Stimulated activated CD8-positive, alpha-beta memory T cell treated with anti-CD3 and anti-CD28 coated beads, Interleukin-7, amount 100 ng/mL, for 24 hours (primary cell): ENCODE measurements around the gene IL21R.

ENCODE experiments used
- DNase-seq: peaks from one replicate; pipeline ENCODE4 v3.0.0-alpha.2; 2020; ENCODE audit warnings: low read depth

The IL21R gene

DNA sequence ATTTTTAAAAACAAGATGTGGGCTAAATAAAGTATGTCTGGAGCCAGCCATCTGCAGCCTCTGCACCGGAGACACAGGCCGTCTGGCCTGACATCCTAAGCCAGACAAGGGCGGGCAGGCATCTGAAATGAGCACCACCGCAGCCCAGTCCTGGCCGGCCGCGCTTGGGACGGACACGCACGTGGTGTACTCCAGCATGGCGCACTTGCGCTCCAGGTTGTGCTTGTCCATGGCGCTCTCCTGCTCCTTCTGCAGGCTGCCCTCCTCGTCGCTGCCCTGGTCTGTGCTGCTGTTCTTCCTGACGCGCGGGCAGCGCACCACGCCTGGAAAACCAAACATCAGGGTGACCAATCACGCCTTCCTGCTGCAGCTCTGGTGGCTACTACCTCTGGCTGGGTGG, 87.4 kb downstream of the IL21R start:
- DNase-seq = no peak

DNA sequence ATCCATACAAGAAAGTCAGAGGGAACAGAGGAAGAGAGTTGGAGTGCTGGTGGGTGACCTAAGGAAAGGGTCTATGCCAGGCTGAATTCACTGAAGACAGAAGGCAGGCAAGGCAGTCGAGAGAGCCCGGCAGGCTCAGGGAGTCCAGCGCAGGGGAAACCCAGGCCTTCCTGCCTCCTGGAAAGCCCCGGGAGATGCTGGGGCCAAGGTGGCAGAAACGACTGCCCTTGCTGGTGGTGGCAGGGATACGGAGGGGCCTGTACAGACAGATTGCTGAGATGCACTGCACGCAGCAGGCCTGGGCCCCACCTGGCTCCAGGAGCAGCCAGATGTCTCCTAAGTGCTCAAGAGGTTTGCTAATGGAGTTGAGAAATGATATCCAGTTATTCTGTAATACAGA, 87.9 kb downstream of the IL21R start:
- no peak for DNase-seq

DNA sequence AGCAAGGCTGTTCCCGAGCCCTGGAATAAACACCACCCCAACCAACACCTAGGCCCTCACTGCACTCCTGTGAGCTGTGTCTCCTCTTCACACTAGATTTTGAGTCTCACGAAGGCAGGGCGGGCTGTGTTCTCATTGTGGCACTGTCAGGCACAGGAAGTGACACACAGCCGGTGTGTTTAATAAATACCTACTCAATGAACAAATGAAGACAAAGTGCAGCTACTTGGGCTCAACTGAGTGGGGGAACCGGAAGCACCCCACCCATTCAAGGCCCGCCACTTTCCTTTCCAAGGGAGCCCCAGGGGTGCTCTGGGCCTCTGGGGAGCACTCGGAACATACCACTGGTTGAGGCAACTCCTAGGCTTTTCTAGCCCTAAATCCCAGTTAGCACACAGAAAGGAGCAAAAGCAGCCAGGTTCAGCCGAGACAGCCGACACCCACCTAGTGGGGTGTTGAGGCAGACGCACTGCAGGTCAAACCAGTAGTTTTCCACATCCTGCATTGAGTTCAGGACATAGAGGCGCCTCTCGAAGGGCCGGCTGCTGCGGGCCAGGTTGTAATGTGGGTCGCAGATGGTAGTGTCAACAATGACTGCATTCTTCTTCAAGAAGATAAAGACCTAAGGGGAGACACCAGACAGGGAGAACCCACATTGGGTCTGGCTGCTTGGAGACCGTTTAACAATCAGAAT, 90.1 kb downstream of the IL21R start:
- no peak for DNase-seq

DNA sequence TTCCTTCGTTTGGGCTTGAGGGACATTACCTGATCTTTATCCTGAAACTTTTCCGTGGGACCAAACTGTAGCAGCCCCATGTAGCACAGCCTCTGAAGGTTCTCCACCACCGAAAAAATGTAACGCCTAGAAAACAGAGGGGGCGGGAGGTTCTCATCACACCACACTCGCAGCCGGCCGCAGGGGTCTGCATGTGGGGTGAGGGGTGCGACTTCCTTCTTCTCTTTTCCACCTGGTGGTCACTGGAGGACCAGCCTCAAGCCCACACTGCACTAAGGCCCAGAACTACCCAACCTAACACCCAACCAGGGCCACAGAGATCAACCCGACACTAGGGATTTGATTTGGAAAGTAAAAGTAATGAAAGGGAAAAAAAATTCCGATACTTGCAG, 90.6 kb downstream of the IL21R start:
- DNase-seq = no peak

DNA sequence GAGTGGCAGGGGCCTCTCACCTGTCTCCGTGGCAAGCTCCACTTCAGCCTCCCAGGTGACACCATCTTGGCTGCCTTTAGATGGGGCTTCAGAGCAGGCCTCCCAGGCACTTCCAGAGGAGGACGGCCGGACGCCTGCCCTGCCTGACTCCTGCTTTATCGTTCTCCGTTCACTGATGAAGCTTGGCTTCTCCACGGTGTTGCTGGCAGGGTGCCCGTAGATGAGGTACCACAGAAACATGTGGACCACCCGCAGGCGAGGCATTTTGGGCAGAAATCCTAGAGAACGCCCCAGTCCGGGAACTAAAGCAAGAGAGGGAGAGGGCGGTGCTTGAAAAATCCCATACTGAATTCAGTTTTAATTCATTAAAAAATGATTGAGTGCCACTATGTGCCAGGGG, 93.2 kb downstream of the IL21R start:
- DNase-seq = no peak

DNA sequence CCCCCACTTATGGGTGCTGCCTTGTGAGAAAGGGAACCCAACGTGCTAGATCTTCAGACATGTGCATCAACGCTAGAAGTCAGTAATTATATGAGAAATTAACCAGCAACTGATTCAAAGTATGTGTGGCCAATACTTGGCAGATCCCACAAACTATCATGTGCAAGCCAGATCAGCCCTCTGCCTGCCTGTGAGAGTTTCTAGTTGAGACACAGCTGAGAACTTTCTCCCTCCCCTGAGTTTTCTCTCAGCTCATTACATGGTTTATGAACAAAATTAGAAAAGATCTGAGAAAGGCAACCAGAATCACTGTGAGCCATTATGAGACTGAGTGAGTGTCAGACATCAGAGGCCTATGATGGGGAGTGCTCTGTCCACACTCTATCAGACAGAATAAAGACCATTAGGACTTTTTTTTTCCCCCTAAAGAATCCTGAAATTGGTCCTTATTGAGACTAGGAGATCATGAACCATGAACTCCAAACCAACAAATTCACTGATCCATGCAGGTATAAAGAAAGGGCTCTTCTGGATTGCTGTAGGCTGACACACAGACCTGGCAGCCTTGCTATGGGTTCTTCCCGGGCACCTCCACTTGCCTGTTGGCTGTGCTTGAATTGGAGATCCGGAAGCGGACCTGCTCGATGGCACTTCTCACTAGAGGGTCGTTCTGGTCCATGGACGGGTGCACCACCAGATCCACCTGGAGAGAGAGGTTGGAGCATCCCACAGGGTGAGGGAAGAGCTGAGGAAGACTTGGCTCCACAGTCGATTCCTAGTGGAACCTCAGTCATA, 96.3 kb downstream of the IL21R start:
- no peak for DNase-seq

DNA sequence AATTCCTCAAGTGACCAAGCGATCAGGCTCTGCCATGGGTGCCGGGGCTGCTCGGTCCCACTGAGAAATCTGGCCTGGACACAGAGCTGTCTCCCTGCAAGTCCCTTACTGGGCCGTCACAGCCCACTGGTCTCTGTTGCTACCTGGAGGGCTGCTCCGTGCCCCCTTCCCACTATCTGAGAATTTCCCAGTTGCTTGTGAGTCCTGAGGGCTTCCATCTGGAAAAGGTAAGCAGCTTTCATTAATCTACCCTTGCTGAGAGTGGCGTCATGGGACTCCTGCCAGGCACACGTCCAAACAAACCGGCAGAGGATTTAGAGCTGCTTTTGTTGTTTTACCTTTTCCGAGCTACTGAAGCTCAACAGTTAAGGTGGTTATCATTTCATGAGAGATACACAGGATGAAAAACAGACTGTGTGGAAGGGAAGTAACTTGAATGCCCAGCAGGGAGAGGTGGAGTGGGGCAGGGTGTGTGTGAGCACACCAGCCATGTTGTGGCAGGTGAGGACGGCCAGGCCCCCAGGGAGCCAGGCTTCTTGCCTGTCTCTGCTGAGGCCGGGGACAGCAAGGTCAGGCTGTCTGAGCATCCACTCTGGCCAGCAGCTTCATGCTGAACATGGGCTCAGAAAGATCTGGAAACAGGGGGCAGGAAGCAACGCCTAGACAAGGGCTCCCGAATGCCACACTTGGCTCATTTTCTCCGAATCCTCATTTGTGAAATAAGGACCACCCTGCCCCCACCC, 97.1 kb downstream of the IL21R start:
- no peak for DNase-seq

DNA sequence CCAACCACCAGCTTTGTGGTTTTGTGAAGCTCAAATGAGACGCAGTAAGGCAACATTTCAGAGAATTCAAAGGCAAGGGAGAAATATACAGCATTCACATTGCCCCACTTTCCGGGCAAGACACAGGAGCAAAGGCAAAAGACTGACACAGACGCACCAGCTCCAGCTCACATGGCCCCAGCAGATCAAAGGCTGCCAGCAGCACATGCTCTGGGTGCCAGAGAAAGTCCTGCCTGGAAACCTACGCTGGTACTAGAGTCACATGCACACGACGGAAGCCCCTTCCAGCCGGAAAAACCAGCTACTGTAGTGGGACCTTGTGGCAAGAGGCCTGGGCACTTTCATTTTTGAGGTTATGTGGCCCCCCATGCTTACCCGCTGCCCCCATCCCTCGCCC, 97.7 kb downstream of the IL21R start:
- DNase-seq = no peak

DNA sequence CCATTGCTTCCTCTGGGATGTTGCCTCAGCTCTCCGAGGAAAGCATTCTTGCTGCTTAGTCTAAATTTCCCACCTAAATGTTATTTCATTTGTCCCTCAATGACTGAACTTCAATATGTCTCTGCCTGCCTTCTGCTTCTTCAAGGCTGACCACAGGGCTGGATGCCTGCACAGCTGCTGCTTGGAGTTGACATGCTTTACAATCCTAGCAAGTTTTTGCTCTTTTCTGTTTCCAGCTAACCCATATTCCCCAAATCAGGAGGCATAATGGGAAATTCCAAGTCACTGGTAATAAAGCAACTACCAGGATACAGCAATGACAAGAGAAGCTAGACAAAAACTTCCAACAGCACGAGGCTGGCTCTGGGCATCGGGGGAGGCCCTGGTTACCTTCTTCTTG, 98.8 kb downstream of the IL21R start:
- DNase-seq = no peak
